ENCODE measurements around the gene EVX2. TPM values are rescaled to one million over a fixed set of nuclear protein-coding genes. Genes with fewer than 3 reads are reported as not detected.

Gene EVX2
- total RNA-seq, 4 donors from 2014 or later = 0.28 TPM; not detected in 3

DNA sequence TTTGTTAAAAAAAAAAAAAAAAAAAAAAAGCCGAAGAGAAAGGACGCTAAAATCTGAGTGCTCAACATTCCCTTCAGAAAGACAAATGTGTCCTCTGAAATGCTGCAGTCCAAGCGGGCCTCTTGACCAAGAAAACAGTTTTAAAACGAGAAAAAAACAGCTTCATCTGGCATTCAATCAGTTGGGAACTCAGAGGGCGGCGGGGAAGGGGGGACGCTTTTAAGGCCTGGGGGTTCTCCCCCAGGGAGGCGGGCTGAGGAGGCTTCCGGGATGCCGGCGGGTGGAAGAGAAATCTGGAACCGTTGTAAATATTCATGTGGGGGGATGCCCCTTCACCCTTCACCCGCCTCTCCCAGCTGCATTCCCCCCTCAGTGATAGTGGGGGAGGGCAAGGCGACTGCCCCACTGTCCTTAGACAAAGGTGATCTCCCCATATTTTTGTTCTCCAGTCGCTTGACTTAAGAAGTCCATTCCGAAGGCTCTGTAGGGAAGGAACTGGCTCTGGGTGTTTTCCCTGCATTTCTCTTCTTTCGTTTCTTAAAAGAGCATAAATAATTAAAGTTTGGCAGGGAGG lies 20.1 kb upstream of the EVX2 start:
- TF ChIP-seq POLR2A (IDR thresholded peaks at IDR 0.05) = no peak
- TF ChIP-seq, protein P1, sequence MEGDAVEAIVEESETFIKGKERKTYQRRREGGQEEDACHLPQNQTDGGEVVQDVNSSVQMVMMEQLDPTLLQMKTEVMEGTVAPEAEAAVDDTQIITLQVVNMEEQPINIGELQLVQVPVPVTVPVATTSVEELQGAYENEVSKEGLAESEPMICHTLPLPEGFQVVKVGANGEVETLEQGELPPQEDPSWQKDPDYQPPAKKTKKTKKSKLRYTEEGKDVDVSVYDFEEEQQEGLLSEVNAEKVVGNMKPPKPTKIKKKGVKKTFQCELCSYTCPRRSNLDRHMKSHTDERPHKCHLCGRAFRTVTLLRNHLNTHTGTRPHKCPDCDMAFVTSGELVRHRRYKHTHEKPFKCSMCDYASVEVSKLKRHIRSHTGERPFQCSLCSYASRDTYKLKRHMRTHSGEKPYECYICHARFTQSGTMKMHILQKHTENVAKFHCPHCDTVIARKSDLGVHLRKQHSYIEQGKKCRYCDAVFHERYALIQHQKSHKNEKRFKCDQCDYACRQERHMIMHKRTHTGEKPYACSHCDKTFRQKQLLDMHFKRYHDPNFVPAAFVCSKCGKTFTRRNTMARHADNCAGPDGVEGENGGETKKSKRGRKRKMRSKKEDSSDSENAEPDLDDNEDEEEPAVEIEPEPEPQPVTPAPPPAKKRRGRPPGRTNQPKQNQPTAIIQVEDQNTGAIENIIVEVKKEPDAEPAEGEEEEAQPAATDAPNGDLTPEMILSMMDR (IDR thresholded peaks at IDR 0.05) = no peak
- Histone ChIP-seq H3K4me3 (peak overlapping the region; percentile 12 to 32), H3K4me1 (peaks cover 0 to 15% of the 10 kb centered on the region in 2 donors), H3K27ac (peak overlapping the region; percentile 98 to 99), H3K9me3 (no peaks in the 10 kb centered on the region), H3K36me3 (no peaks in the 10 kb centered on the region), H3K27me3 (peaks cover 7 to 18% of the 10 kb centered on the region in 2 donors)
- intact Hi-C loops (cut with DNase I; ENCODE audit: low total_unique reads) = no loop called here
- DNase-seq = peak in 1 of 2 donors; percentile 41

DNA sequence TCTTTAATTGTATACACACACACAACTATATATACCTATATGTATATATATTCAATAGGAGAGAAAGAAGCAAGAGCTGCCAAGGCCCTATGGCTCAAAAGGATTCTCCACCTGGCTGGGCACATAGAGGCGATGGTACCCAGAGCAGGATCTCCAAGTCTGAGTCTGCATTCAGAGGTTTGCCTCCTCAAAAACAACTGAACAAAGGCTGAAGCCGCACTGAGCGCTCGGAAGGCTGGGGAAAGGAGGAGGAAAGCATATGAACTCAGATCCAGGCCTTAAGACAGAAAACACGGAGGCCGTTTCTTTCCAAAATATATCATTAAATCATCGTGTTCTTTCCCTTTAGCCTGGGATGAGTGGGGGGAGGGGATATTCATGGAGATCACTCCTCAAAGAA lies 19.4 kb upstream of the EVX2 start:
- H3K4me3 ChIP-seq = no peak overlapping the region
- H3K4me1 ChIP-seq = peaks cover 0 to 15% of the 10 kb centered on the region in 2 donors
- no peak for DNase-seq
- peaks cover 13 to 25% of the 10 kb centered on the region in 2 donors for H3K27me3 ChIP-seq
- TF ChIP-seq, protein P1 (IDR thresholded peaks at IDR 0.05) = no peak
- no peaks in the 10 kb centered on the region for H3K36me3 ChIP-seq
- intact Hi-C loops (cut with DNase I; ENCODE audit: low total_unique reads) = no loop called here
- H3K9me3 ChIP-seq = no peaks in the 10 kb centered on the region
- H3K27ac ChIP-seq = peak overlapping the region; percentile 98 to 99

DNA sequence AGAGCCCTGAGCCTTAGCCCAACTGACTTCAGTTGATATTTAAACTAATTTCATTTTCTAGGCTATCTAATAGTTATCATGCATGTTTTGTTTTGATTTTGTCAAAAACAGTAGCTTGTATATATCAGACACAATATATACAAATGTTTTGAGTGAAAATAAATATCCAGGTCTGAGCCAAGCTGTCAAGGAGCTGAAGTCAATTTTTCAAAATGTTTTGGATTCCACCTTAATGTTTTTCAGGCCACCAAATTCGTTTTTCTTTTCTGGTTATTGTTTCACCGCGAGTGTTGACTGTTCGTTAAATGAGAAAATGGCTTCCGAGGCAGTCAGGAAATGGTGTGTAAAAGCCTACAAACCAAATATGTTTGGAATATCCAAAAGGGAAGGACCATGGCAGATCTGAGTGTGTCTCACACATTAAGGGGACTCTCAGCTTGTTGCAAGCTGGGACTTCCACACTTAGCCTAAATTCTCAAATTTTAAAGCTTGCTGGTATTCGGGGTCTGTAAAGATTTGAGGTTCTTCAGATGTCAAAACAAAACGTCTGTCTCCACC lies 18.6 kb upstream of the EVX2 start:
- DNase-seq = no peak
- intact Hi-C loops (cut with DNase I; ENCODE audit: low total_unique reads) = no loop called here
- TF ChIP-seq, protein P1 (IDR thresholded peaks at IDR 0.05) = no peak
- no peak for TF ChIP-seq POLR2A (IDR thresholded peaks at IDR 0.05)
- Histone ChIP-seq H3K27me3 (peaks cover 18 to 33% of the 10 kb centered on the region in 2 donors), H3K9me3 (no peaks in the 10 kb centered on the region), H3K36me3 (no peaks in the 10 kb centered on the region), H3K4me3 (no peak overlapping the region), H3K4me1 (peaks cover 0 to 21% of the 10 kb centered on the region in 2 donors), H3K27ac (no peak overlapping the region)

DNA sequence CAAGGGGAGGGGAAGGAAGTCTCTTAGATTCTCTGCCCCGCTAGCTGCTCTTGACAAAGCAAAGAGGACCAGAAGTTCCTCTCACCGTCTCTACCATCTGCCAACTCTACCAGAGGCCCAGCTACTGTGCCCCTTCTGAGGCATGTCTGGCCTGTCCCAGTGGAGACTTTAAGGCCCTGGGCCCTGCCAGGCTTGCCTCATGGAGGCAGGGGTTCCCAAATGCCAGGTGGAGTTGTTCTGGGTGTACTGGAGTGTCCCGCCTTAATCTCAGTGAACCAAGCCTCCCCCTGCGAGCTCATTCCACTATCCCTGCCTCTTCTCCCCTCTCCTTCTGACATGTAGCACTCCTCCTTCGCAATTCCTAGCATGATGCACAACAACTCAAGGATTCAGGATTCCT lies 18.1 kb upstream of the EVX2 start:
- Histone ChIP-seq H3K4me1 (peaks cover 0 to 21% of the 10 kb centered on the region in 2 donors), H3K4me3 (no peak overlapping the region), H3K9me3 (no peaks in the 10 kb centered on the region), H3K27ac (no peak overlapping the region), H3K36me3 (no peaks in the 10 kb centered on the region), H3K27me3 (peaks cover 20 to 38% of the 10 kb centered on the region in 2 donors)
- intact Hi-C loops (cut with DNase I; ENCODE audit: low total_unique reads) = no loop called here
- no peak for DNase-seq
- TF ChIP-seq, protein P1 (IDR thresholded peaks at IDR 0.05) = no peak
- no peak for TF ChIP-seq POLR2A (IDR thresholded peaks at IDR 0.05)

DNA sequence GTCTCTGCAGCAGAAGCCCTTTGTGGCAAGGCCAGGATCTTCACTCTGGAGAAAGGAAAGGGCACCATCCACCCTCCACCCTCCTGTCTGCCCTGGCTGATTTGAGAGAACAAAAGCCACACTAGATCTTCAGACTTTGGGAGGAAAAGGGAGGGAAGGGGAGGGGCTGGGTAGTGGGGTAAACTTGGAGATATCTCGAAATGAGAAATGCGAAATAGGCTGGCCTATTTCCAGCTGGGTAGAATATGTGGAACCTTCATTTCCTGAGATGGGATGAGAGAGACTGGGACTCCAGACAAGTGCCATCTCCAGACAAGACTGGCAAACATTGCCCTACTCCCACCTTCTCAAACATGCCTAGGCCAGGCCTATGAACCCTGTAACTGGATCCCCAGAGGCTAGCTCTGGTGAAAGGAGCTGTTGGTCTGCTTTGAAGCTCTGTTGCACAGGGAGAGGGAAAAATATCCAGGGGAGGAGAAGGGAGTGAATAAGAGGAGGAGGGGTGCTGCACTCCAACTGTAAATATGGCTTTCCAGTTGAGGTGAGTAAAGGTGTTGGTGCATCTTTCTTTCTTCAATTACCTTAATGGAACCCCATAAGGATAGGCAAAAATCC lies 17.6 kb upstream of the EVX2 start:
- DNase-seq = no peak
- intact Hi-C loops (cut with DNase I; ENCODE audit: low total_unique reads) = no loop called here
- Histone ChIP-seq H3K9me3 (no peaks in the 10 kb centered on the region), H3K4me1 (peaks cover 0 to 16% of the 10 kb centered on the region in 2 donors), H3K4me3 (no peak overlapping the region), H3K27ac (no peak overlapping the region), H3K27me3 (peaks cover 25 to 43% of the 10 kb centered on the region in 2 donors), H3K36me3 (no peaks in the 10 kb centered on the region)
- TF ChIP-seq, protein P1 (IDR thresholded peaks at IDR 0.05) = no peak
- no peak for TF ChIP-seq POLR2A (IDR thresholded peaks at IDR 0.05)

Measured in uterus (tissue), 4 donors.